GM20000 (cell line): ENCODE measurements around the gene GRK1.

Experiments
- DNase-seq: peaks from one replicate; pipeline ENCODE4 v3.0.0; 2012; ENCODE audit warnings: low spot score
- CTCF ChIP-seq: IDR thresholded peaks from 2 replicates; pipeline ENCODE4 v1.5.1; 2012; ENCODE audit warnings: mild to moderate bottlenecking, control low read depth; ENCODE audit errors: extremely low read depth, missing control alignments

Gene GRK1

GRCh38 chr13:113754691-113755090 lies 87.7 kb downstream of the GRK1 start:
- no peak for TF ChIP-seq CTCF
- DNase-seq = no peak

GRCh38 chr13:113756441-113757097 lies 89.5 kb downstream of the GRK1 start:
- no peak for DNase-seq
- TF ChIP-seq CTCF = no peak

DNA sequence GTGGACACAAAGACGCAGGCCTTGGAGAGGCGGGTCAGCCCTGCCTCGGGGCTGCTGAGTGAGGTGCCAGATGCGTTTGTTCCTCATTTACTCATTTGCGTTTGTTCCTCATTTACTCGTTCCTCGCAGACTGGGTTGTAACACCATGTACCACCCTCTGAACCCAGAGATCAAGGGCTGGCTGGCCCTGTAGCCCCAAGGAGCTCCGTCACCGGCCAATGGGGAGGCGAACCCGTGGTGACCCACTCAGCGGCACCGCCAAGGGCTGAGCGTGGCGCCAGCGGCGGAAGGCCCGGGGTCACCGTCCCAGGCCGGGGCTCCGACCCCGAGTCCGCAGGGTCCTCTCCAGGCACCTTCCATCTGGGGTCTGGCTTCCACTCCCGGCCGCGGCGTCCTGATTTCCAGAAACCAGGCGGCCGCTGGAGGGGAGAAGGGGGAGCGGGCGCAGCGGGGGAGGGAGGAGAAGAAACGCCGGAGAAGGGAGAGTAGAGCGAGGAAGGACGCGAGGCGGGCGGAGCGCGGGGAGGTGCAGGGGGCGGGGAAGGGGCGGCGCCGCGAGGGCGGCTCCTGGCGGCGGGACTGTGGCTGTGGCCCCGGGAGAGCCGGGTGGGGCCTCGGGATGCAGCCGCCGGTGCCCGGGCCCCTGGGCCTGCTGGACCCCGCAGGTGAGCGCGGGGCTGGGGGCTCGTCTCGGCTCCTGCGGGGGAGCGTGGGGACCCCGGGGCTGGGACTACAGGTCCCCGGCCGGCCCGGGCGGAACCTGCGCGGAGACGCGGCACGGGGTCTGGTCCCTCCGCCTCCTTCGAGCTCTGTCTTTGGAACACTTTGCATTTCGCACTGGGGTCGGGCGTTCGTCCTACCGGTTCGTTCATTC lies 91.9 kb downstream of the GRK1 start, which contains the start of gene TMEM255B:
Gene TMEM255B, plus strand, starts transcription at position 576 of the 874 bp plus-strand sequence. Its CDS starts 44 bp downstream, at position 620.
- DNase-seq = peak; percentile 97

DNA sequence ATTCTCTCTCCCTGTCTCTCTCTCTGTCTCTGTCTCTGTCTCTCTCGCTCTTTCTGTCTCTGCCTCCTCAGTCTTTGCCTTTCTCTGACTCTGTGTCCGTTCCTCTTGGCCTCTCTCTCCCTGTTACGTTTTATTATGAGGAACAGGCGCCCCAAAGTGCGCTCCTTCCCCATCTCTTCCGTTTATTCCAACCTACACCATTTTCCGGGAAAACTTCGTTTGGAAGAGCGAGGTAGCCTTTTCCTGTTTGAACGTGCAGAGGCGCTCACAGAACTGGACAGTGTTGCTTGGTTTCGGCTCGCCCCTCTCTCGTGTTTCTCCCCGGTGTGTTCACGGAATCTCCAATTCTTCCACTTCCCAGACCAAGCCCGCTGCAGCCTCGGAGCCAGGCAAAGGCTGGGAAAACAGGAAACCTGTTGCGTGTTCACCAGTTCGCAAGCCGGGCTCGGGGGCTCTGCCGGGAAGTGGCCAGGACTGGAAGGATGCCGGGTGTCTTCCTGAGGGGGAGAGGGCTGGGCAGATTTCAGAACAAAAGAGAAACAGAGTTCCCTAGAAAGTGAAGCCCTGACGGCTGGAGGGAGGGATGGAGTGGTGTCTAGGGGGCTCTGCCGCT lies 92.6 kb downstream of the GRK1 start:
- TF ChIP-seq CTCF = no peak
- DNase-seq = no peak

More for the DNA sequence above, 91.9 kb downstream of the GRK1 start, which contains the start of gene TMEM255B:
- TF ChIP-seq CTCF = no peak

DNA sequence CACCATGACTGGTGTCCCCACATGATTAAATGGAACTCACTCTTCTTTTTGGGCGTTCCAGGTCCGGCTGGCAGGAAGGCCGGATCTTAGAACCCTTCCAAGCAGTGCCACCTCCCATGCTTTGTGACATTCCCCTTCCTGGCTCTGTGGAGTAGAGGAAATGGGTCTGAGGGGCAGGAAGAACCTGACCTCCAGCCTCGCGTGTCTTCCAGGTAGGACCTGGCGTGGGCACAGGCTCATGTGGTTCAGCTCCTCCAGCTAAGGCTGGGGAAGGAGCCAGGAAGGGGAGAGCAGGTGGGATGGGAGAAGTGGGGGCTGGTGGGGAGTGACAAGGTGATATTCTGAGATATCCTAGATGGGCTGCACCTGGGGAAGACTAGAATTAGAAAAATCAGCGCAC lies 94.1 kb downstream of the GRK1 start:
- no peak for TF ChIP-seq CTCF

DNA sequence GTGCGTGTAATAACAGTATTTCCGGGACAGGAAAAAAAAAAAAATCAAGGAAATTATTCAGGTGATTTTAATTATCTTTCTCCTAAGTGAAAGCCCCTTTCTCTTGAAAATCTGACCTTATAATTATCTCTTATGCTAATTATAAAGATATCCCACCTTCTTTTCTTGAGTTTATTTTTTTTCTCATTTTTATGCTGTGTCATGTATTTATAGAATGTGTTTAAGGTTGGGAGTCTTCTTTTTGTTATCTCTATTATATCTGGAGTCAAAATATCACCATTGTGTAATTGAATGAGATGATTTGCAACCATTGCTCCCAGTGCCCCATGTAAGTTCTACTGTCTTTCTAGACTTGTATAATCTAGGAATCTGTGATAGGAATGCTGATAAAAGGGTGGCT lies 95.1 kb downstream of the GRK1 start:
- no peak for DNase-seq
- TF ChIP-seq CTCF = no peak

More for the DNA sequence above, 94.1 kb downstream of the GRK1 start:
- no peak for DNase-seq

- no peak for DNase-seq
- TF ChIP-seq CTCF = no peak
Measured at GRCh38 chr13:113762538-113762937, 95.5 kb downstream of the GRK1 start.
